GM18909 (cell line): ENCODE data around the gene HUS1.
"Not testable (repeated sequence)": the region's sequence is repeated elsewhere in the genome, so short reads cannot be mapped to it uniquely, and the experiment has no call there.

Source experiments
- ATAC-seq: cut with Tn5 transposase; IDR thresholded peaks from one replicate; pipeline ENCODE4 v1.9.1; 2021; ENCODE audit warnings: mild to moderate bottlenecking; ENCODE audit not compliant: unreplicated experiment, poor library complexity

The HUS1 gene

GRCh38 chr7:47979145-47979831 lies at the start of gene HUS1:
TSS of gene HUS1 (minus strand) at chr7:47979615. CDS start at chr7:47979519, 96 bp downstream.
- peak; percentile 100 for ATAC-seq

- ATAC-seq = no peak
Observed at GRCh38 chr7:48028938-48029337, 49.5 kb upstream of the HUS1 start, which contains the start of gene SUN3. TSS of gene SUN3 (minus strand) at chr7:48029107. CDS start at chr7:48028938, 169 bp downstream.

- no peak for ATAC-seq
Observed at GRCh38 chr7:48025624-48026023, 46.2 kb upstream of the HUS1 start.

GRCh38 chr7:48017674-48018073 lies 38.3 kb upstream of the HUS1 start:
- no peak for ATAC-seq

- no peak for ATAC-seq
Observed at GRCh38 chr7:48016641-48017040, 37.2 kb upstream of the HUS1 start.

- no peak for ATAC-seq
Observed at GRCh38 chr7:48011951-48012350, 32.5 kb upstream of the HUS1 start.

GRCh38 chr7:48011323-48011722 lies 31.9 kb upstream of the HUS1 start:
- no peak for ATAC-seq

- ATAC-seq = no peak
Observed at GRCh38 chr7:48009954-48010353, 30.5 kb upstream of the HUS1 start.

GRCh38 chr7:48009257-48009656 lies 29.8 kb upstream of the HUS1 start:
- no peak for ATAC-seq

- ATAC-seq = no peak
Observed at GRCh38 chr7:48006866-48007265, 27.5 kb upstream of the HUS1 start.

- no peak for ATAC-seq
Observed at GRCh38 chr7:48004638-48005037, 25.2 kb upstream of the HUS1 start.

- ATAC-seq = no peak
Observed at GRCh38 chr7:48004032-48004431, 24.6 kb upstream of the HUS1 start.

GRCh38 chr7:48000164-48000563 lies 20.7 kb upstream of the HUS1 start:
- not testable (repeated sequence) for ATAC-seq

- ATAC-seq = no peak
Observed at GRCh38 chr7:47999413-47999812, 20.0 kb upstream of the HUS1 start.

GRCh38 chr7:47992446-47992845 lies 13.0 kb upstream of the HUS1 start:
- no peak for ATAC-seq

- ATAC-seq = peak; percentile 99
Observed at GRCh38 chr7:47991741-47992311, 12.4 kb upstream of the HUS1 start.

- no peak for ATAC-seq
Observed at GRCh38 chr7:47991270-47991669, 11.9 kb upstream of the HUS1 start.

GRCh38 chr7:47990592-47990991 lies 11.2 kb upstream of the HUS1 start:
- no peak for ATAC-seq

- not testable (repeated sequence) for ATAC-seq
Observed at GRCh38 chr7:47989607-47990400, 10.4 kb upstream of the HUS1 start.

- no peak for ATAC-seq
Observed at GRCh38 chr7:47988496-47989386, 9.3 kb upstream of the HUS1 start.
